Vagina (tissue), 2 donors: ENCODE measurements around the gene NSFL1C. TPM values are rescaled to one million over a fixed set of nuclear protein-coding genes. Genes with fewer than 3 reads are reported as not detected.

Experiments
- DNase-seq, 2 donors: peaks; one replicate each; pipeline ENCODE4 v3.0.0-alpha.2; 2017; ENCODE audit errors: extremely low spot score in 2 of 2
- H3K27ac ChIP-seq: fragments of 200-600 bp; sonication (generic); one replicate; pipeline ENCODE4 v1.5.1; 2019
- H3K27me3 ChIP-seq: fragments of 200-600 bp; sonication (generic); one replicate; pipeline ENCODE4 v1.5.1; 2019
- H3K36me3 ChIP-seq, 2 donors: fragments of 200-600 bp; sonication (generic); one replicate each; pipeline ENCODE4 v1.5.1; 2017 to 2019
- H3K4me1 ChIP-seq: fragments of 200-600 bp; sonication (generic); one replicate; pipeline ENCODE4 v1.5.1; 2019
- H3K4me3 ChIP-seq, 2 donors: fragments of 200-600 bp; sonication (generic); 1 replicate in 1 of 2; 2 replicates in 1 of 2; pipeline ENCODE4 v1.5.1; 2016 to 2019
- H3K9me3 ChIP-seq: fragments of 200-600 bp; sonication (generic); one replicate; pipeline ENCODE4 v1.5.1; 2019
- POLR2A ChIP-seq, 2 donors: fragments of 450-650 bp; IDR thresholded peaks; one replicate each; pipeline ENCODE4 v1.6.1; 2017; ENCODE audit warnings: antibody characterized with exemption in 2 of 2, mild to moderate bottlenecking in 2 of 2, moderate library complexity in 2 of 2
- POLR2AphosphoS5 ChIP-seq, 2 donors: sonication (generic); formaldehyde crosslinking; IDR thresholded peaks; one replicate each; pipeline ENCODE4 v1.9.0; 2017; ENCODE audit warnings: antibody characterized with exemption in 2 of 2, mild to moderate bottlenecking in 2 of 2, low read depth in 1 of 2; ENCODE audit not compliant: insufficient read depth in 1 of 2
- intact Hi-C: fragments of 100-400 bp; cut with DNase I; formaldehyde crosslinking; loops from one replicate; pipeline ENCODE4 v1.15.1; 2023
- total RNA-seq: library from RNA; depleted of rRNA; stranded (reverse); fragments of >200 nt; gene quantifications from one replicate; pipeline ENCODE4 v1.2.3, GENCODE V29; 2016
- TF ChIP-seq, protein P1 (sequence below), 3 experiments: fragments of 450-650 bp in 2 of 3; fragments of 200-600 bp in 1 of 3; sonication (generic) in 1 of 3; IDR thresholded peaks; one replicate each; pipeline ENCODE4 v1.5.1; 2017 to 2019; ENCODE audit warnings: antibody characterized with exemption in 3 of 3, mild to moderate bottlenecking in 2 of 3, moderate library complexity in 2 of 3

The NSFL1C gene
- total RNA-seq, 1 donor from 2014 or later, result 53.8 TPM

DNA sequence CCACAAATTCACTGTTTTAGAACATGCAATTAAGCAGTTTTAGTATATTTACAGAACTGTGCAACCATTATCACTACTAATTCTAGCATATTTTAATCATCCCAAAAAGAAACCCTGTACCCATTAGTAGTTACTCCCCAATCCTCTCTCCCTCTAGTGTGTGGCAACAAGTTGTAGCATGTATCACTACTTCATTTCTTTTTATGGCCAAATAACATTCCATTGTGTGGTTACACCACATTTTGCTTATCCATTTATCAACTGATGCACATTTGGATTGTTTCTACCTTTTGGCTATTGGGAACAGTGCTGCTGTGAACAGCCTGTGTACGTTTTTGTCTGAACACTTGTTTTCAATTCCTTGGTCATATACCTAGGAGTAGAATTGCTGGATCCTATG lies 42.3 kb downstream of the NSFL1C start:
- H3K36me3 ChIP-seq, result no peaks in the 10 kb centered on the region
- no peak for DNase-seq
- no peaks in the 10 kb centered on the region for H3K4me1 ChIP-seq
- peaks cover 4% of the 10 kb centered on the region for H3K9me3 ChIP-seq
- H3K4me3 ChIP-seq, result no peak overlapping the region
- no peaks in the 10 kb centered on the region for H3K27me3 ChIP-seq
- H3K27ac ChIP-seq, result no peak overlapping the region
- intact Hi-C loops, result no loop called here
- TF ChIP-seq POLR2AphosphoS5 (IDR thresholded peaks at IDR 0.05; ENCODE audit: insufficient read depth in 1 of 2, low read depth in 1 of 2) (no peak), POLR2A (IDR thresholded peaks at IDR 0.05) (no peak)
- TF ChIP-seq, protein P1, sequence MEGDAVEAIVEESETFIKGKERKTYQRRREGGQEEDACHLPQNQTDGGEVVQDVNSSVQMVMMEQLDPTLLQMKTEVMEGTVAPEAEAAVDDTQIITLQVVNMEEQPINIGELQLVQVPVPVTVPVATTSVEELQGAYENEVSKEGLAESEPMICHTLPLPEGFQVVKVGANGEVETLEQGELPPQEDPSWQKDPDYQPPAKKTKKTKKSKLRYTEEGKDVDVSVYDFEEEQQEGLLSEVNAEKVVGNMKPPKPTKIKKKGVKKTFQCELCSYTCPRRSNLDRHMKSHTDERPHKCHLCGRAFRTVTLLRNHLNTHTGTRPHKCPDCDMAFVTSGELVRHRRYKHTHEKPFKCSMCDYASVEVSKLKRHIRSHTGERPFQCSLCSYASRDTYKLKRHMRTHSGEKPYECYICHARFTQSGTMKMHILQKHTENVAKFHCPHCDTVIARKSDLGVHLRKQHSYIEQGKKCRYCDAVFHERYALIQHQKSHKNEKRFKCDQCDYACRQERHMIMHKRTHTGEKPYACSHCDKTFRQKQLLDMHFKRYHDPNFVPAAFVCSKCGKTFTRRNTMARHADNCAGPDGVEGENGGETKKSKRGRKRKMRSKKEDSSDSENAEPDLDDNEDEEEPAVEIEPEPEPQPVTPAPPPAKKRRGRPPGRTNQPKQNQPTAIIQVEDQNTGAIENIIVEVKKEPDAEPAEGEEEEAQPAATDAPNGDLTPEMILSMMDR (IDR thresholded peaks at IDR 0.05), result no peak

DNA sequence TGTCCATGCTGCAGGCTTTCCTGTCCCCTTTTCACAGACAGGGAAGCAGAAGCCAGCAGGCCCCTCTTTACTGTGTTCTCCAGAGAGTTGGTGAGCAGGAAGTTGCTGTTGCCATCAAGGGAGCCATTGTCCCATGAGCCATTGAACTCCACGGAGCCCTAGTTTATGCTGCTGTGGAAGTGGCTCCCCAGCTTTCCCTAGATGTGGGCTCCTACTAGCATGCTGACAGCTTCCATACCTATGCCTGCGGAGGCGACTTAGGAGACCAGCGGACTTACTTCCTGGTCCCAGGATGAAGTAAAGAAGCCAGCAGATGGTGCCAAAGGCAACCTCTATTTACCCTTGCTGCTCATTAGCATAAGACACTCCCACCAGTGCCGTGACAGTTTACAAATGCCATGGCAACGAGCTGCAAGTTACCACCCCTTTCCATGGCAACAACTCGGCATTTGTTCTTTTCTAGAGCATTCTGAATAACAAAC lies 43.0 kb downstream of the NSFL1C start:
- no peak for DNase-seq
- no peak overlapping the region for H3K4me3 ChIP-seq
- intact Hi-C loops, result no loop called here

DNA sequence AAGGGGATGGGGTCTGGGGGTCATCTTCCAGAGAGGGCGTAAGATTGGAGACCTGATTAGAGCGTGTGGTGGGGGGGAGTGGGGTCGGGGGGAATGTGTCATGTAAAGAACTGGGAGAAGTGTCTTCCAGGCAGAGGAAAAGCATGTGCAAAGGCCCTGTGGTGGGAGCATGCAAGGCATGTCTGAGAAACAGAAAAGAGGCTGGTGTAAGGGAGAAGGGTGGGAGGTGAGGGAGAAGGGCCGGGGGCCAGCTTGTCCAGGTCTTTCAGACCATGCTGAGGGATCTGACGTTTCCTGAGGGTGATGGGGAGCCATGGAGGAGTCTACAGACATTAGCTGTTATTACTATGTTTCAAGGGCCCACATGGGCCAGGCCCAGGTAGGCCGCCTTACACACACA lies 43.4 kb downstream of the NSFL1C start:
- no peak overlapping the region for H3K4me3 ChIP-seq
- no peaks in the 10 kb centered on the region for H3K4me1 ChIP-seq
- peaks cover 4% of the 10 kb centered on the region for H3K9me3 ChIP-seq
- DNase-seq, result no peak
- intact Hi-C loops, result no loop called here
- TF ChIP-seq POLR2A (IDR thresholded peaks at IDR 0.05) (no peak), POLR2AphosphoS5 (IDR thresholded peaks at IDR 0.05; ENCODE audit: insufficient read depth in 1 of 2, low read depth in 1 of 2) (no peak)
- TF ChIP-seq, protein P1 (IDR thresholded peaks at IDR 0.05), result no peak
- no peaks in the 10 kb centered on the region for H3K36me3 ChIP-seq
- H3K27ac ChIP-seq, result no peak overlapping the region
- no peaks in the 10 kb centered on the region for H3K27me3 ChIP-seq

More for the DNA sequence above, 43.0 kb downstream of the NSFL1C start:
- Histone ChIP-seq H3K36me3 (no peaks in the 10 kb centered on the region), H3K27me3 (no peaks in the 10 kb centered on the region), H3K27ac (no peak overlapping the region), H3K4me1 (no peaks in the 10 kb centered on the region), H3K9me3 (peaks cover 4% of the 10 kb centered on the region)
- no peak for TF ChIP-seq POLR2AphosphoS5 (IDR thresholded peaks at IDR 0.05; ENCODE audit: insufficient read depth in 1 of 2, low read depth in 1 of 2)
- TF ChIP-seq, protein P1 (IDR thresholded peaks at IDR 0.05), result no peak
- TF ChIP-seq POLR2A (IDR thresholded peaks at IDR 0.05), result no peak

DNA sequence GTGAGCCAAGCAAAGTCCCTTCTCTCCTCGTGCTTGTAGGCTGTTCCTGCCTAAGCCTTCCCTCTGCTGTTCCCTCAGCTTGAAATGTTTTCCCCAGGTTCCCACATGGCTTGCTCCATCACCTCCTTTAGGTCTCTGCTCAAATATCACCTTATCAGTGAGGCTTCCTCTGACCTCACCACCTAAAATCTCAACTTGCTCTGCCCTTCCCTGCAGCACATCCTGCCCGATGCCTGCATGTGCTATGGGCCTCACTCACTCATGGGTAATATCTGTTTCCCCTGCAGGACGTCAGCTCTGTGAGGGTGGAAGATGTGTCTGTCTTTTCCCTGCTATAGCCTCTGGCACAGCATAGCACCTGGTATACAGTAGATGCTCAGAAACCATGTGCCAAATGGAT lies 43.9 kb downstream of the NSFL1C start:
- Histone ChIP-seq H3K9me3 (peaks cover 4% of the 10 kb centered on the region), H3K4me1 (no peaks in the 10 kb centered on the region), H3K27ac (no peak overlapping the region), H3K27me3 (no peaks in the 10 kb centered on the region), H3K36me3 (no peaks in the 10 kb centered on the region), H3K4me3 (no peak overlapping the region)
- DNase-seq, result no peak
- intact Hi-C loops, result no loop called here
- TF ChIP-seq, protein P1 (IDR thresholded peaks at IDR 0.05), result no peak
- TF ChIP-seq POLR2AphosphoS5 (IDR thresholded peaks at IDR 0.05; ENCODE audit: insufficient read depth in 1 of 2, low read depth in 1 of 2) (no peak), POLR2A (IDR thresholded peaks at IDR 0.05) (no peak)

DNA sequence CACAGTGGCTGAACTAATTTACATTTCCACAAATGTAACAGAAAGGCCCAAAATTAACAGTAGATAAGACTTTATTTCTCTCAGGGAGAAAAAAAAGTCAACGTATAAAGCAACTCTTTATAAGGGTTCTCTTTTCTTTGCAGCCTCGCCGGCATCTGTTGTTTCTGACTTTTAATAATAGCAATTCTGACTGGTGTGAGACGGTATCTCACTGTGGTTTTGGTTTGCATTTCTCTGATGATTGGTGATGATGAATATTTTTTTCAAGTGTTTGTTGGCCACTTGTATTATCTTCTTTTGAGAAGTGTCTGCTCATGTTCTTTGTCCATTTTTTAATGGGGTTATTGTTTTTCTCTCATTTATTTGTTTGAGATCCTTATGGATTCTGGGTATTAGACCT lies 46.6 kb downstream of the NSFL1C start:
- Histone ChIP-seq H3K27ac (no peak overlapping the region), H3K27me3 (no peaks in the 10 kb centered on the region), H3K36me3 (no peaks in the 10 kb centered on the region), H3K4me1 (no peaks in the 10 kb centered on the region), H3K9me3 (peaks cover 4% of the 10 kb centered on the region), H3K4me3 (no peak overlapping the region)
- DNase-seq, result no peak
- TF ChIP-seq POLR2AphosphoS5 (IDR thresholded peaks at IDR 0.05; ENCODE audit: insufficient read depth in 1 of 2, low read depth in 1 of 2), result no peak
- TF ChIP-seq POLR2A (IDR thresholded peaks at IDR 0.05), result no peak
- TF ChIP-seq, protein P1 (IDR thresholded peaks at IDR 0.05), result no peak
- intact Hi-C loops, result no loop called here
